Endodermal cell (in vitro differentiated cells): Measurements from ENCODE around the gene CFAP61. TPM values are rescaled to one million over a fixed set of nuclear protein-coding genes. Genes with fewer than 3 reads are reported as not detected.

Experiments used
- DNase-seq: peaks from one replicate; pipeline ENCODE4 v3.0.0-alpha.2; 2017
- H3K27ac ChIP-seq: 2 replicates; pipeline ENCODE4 v1.5.1; 2013; ENCODE audit warnings: mild to moderate bottlenecking, low read depth, low read length, moderate library complexity
- H3K27me3 ChIP-seq: 2 replicates; pipeline ENCODE4 v1.6.1; 2013; ENCODE audit warnings: mild to moderate bottlenecking, low read length, moderate library complexity; ENCODE audit not compliant: insufficient read depth, control insufficient read depth, poor library complexity, severe bottlenecking
- H3K36me3 ChIP-seq: 2 replicates; pipeline ENCODE4 v1.7.0; 2013; ENCODE audit warnings: mild to moderate bottlenecking, low read length, moderate library complexity; ENCODE audit not compliant: control insufficient read depth, insufficient read depth
- H3K4me1 ChIP-seq: one replicate; pipeline ENCODE4 v1.7.0; 2013; ENCODE audit warnings: low read length; ENCODE audit not compliant: control insufficient read depth, insufficient read depth
- H3K4me3 ChIP-seq: 2 replicates; pipeline ENCODE4 v1.5.1; 2013; ENCODE audit warnings: mild to moderate bottlenecking, low read length, moderate library complexity
- H3K9ac ChIP-seq: 2 replicates; pipeline ENCODE4 v1.6.1; 2013; ENCODE audit warnings: mild to moderate bottlenecking, low read length, moderate library complexity; ENCODE audit not compliant: poor library complexity, severe bottlenecking; ENCODE audit errors: extremely low read depth
- H3K9me3 ChIP-seq: 2 replicates; pipeline ENCODE4 v1.6.1; 2013; ENCODE audit warnings: mild to moderate bottlenecking, low read length, moderate library complexity; ENCODE audit not compliant: control insufficient read depth
- H3K27ac Mint-ChIP-seq: 2 replicates; pipeline ENCODE4 v1.8.0; 2020; ENCODE audit warnings: mixed read lengths
- H3K27me3 Mint-ChIP-seq: 2 replicates; pipeline ENCODE4 v1.8.0; 2021; ENCODE audit warnings: mild to moderate bottlenecking, mixed read lengths; ENCODE audit not compliant: insufficient read depth
- H3K36me3 Mint-ChIP-seq: 2 replicates; pipeline ENCODE4 v1.8.0; 2020; ENCODE audit warnings: low read depth, mixed read lengths
- H3K4me1 Mint-ChIP-seq: 2 replicates; pipeline ENCODE4 v1.8.0; 2020; ENCODE audit warnings: mixed read lengths
- H3K4me3 Mint-ChIP-seq: 2 replicates; pipeline ENCODE4 v1.8.0; 2020; ENCODE audit warnings: mild to moderate bottlenecking, moderate library complexity, mixed read lengths
- H3K9me3 Mint-ChIP-seq: 2 replicates; pipeline ENCODE4 v1.8.0; 2020; ENCODE audit warnings: mild to moderate bottlenecking, mixed read lengths
- CTCF ChIP-seq: fragments of 200-600 bp; sonication (generic); conservative IDR thresholded peaks from 2 replicates; pipeline ENCODE4 v1.5.0; 2021; ENCODE audit warnings: antibody characterized with exemption, mild to moderate bottlenecking
- WGBS, 2 experiments: methylation state at CpG; one replicate each; pipeline versions ENCODE4 v1.1.5 to v1.1.7; 2013; ENCODE audit warnings: missing lambda C conversion rate in 2 of 2, mixed read lengths in 1 of 2; ENCODE audit not compliant: insufficient coverage in 1 of 2, insufficient read length in 1 of 2; 5-methylcytosine and 5-hydroxymethylcytosine counted together
- total RNA-seq, 2 donors: library from RNA; stranded (reverse); fragmentation: NEBNext Ultra II Directional in 1 of 2; extraction: Animal tissue kit (Norgen Biotek cat#: 25700) in 1 of 2; gene quantifications; 2 replicates in 1 of 2; 3 replicates in 1 of 2; pipeline ENCODE4 v1.2.1, GENCODE V29; 2021

CFAP61 gene
- total RNA-seq, 2 donors from 2014 or later = 0.64 to 0.73 TPM

GRCh38 chr20:20295621-20296498 is 243.5 kb downstream of the CFAP61 start:
- peaks cover 2% of the 10 kb centered on the region for H3K27me3 Mint-ChIP-seq
- TF ChIP-seq CTCF = no peak
- 72 to 79% methylated on average over 4 to 6 of the region's 6 CpGs for WGBS, 2 experiments

GRCh38 chr20:20297181-20297580 is 244.8 kb downstream of the CFAP61 start:
- Mint-ChIP-seq H3K27me3 (peaks cover 2% of the 10 kb centered on the region), H3K36me3 (no peaks in the 10 kb centered on the region), H3K4me1 (no peaks in the 10 kb centered on the region), H3K9me3 (no peaks in the 10 kb centered on the region), H3K4me3 (no peak overlapping the region), H3K27ac (no peak overlapping the region)
- WGBS, 2 experiments = 83 to 90% methylated on average over 2 to 3 of the region's 3 CpGs
- Histone ChIP-seq H3K27ac (no peak overlapping the region), H3K4me1 (no peaks in the 10 kb centered on the region), H3K4me3 (no peak overlapping the region), H3K9me3 (no peaks in the 10 kb centered on the region), H3K36me3 (no peaks in the 10 kb centered on the region), H3K9ac (no peak overlapping the region), H3K27me3 (no peaks in the 10 kb centered on the region)
- DNase-seq = no peak
- no peak for TF ChIP-seq CTCF

More at GRCh38 chr20:20295621-20296498, 243.5 kb downstream of the CFAP61 start:
- no peaks in the 10 kb centered on the region for H3K36me3 Mint-ChIP-seq
- H3K27ac Mint-ChIP-seq = no peak overlapping the region
- no peaks in the 10 kb centered on the region for H3K36me3 ChIP-seq
- H3K4me1 Mint-ChIP-seq = no peaks in the 10 kb centered on the region
- no peaks in the 10 kb centered on the region for H3K9me3 Mint-ChIP-seq
- no peak overlapping the region for H3K4me3 Mint-ChIP-seq
- DNase-seq = no peak
- no peak overlapping the region for H3K4me3 ChIP-seq
- H3K9me3 ChIP-seq = no peaks in the 10 kb centered on the region
- H3K4me1 ChIP-seq = no peaks in the 10 kb centered on the region
- H3K9ac ChIP-seq = no peak overlapping the region
- H3K27me3 ChIP-seq = no peaks in the 10 kb centered on the region
- no peak overlapping the region for H3K27ac ChIP-seq

GRCh38 chr20:20297752-20298151 is 245.4 kb downstream of the CFAP61 start:
- Histone ChIP-seq H3K36me3 (no peaks in the 10 kb centered on the region), H3K4me3 (no peak overlapping the region), H3K4me1 (no peaks in the 10 kb centered on the region), H3K27ac (no peak overlapping the region), H3K27me3 (no peaks in the 10 kb centered on the region), H3K9ac (no peak overlapping the region), H3K9me3 (no peaks in the 10 kb centered on the region)
- no peak for TF ChIP-seq CTCF
- H3K4me1 Mint-ChIP-seq = no peaks in the 10 kb centered on the region
- H3K9me3 Mint-ChIP-seq = no peaks in the 10 kb centered on the region
- no peak overlapping the region for H3K27ac Mint-ChIP-seq
- H3K27me3 Mint-ChIP-seq = peaks cover 2% of the 10 kb centered on the region
- H3K36me3 Mint-ChIP-seq = no peaks in the 10 kb centered on the region
- no peak overlapping the region for H3K4me3 Mint-ChIP-seq
- no peak for DNase-seq
- WGBS, 2 experiments = 85 to 100% methylated on average over 1 to 2 of the region's 2 CpGs
